Spleen (tissue), 7 donors: ENCODE measurements around the gene GNB1L.

Experiments used
- CTCF ChIP-seq, 11 experiments: fragments of 200-600 bp in 7 of 11; fragments of 450-650 bp in 4 of 11; sonication (generic) in 4 of 11; IDR thresholded peaks in 8 of 11; conservative IDR thresholded peaks in 3 of 11; 1 replicate in 7 of 11; 2 replicates in 4 of 11; pipeline versions ENCODE4 v1.4.0 to v1.8.0; 2016 to 2021; ENCODE audit warnings: antibody characterized with exemption in 11 of 11, inconsistent platforms in 4 of 11, mild to moderate bottlenecking in 1 of 11
- POLR2A ChIP-seq, 3 donors: fragments of 450-650 bp; IDR thresholded peaks; one replicate each; pipeline ENCODE4 v1.5.1; 2017; ENCODE audit warnings: antibody characterized with exemption in 3 of 3, mild to moderate bottlenecking in 1 of 3
- donor health status: DM: no; HTN: no; CAD: no; lungs with moderate emphysema.
- donor health status: DM: no; HTN: no; CAD: no.
- donor health status: DM: no; HTN: no; CAD: no.

- TF ChIP-seq POLR2A (IDR thresholded peaks at IDR 0.05) = no peak
- peak in 4 of 11 experiments; percentile 15 to 31 (median 25) for TF ChIP-seq CTCF (IDR thresholded peaks at IDR 0.05 in 8 of 11, conservative IDR thresholded peaks at IDR 0.05 in 3 of 11)
Observed at GRCh38 chr22:19772673-19773469, 81.8 kb downstream of the GNB1L start.
